ENCODE data around the gene DGKD.
"Not testable (repeated sequence)": the region's sequence is repeated elsewhere in the genome, so short reads cannot be mapped to it uniquely, and the experiment has no call there.

DGKD gene

DNA sequence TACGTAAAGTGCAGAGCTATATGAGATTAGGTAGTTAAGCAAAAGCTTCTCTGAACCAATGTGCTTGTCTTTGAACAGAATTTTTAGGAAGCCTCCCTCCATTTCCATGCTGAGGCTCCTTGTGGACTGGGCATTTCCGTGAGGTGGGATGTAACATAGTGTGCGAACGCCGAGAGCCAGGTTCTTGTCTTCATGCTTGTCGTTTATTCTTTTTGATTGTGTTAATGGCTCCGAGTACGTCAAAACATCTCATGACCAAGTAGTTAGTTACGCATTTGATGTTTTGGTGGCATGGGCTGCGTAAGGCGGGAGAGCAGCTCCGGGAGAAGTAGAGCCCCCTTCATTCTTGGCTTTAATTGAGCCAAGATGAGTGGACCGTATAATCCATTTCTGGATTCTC lies 32.9 kb downstream of the DGKD start:
- no peak for DNase-seq

DNA sequence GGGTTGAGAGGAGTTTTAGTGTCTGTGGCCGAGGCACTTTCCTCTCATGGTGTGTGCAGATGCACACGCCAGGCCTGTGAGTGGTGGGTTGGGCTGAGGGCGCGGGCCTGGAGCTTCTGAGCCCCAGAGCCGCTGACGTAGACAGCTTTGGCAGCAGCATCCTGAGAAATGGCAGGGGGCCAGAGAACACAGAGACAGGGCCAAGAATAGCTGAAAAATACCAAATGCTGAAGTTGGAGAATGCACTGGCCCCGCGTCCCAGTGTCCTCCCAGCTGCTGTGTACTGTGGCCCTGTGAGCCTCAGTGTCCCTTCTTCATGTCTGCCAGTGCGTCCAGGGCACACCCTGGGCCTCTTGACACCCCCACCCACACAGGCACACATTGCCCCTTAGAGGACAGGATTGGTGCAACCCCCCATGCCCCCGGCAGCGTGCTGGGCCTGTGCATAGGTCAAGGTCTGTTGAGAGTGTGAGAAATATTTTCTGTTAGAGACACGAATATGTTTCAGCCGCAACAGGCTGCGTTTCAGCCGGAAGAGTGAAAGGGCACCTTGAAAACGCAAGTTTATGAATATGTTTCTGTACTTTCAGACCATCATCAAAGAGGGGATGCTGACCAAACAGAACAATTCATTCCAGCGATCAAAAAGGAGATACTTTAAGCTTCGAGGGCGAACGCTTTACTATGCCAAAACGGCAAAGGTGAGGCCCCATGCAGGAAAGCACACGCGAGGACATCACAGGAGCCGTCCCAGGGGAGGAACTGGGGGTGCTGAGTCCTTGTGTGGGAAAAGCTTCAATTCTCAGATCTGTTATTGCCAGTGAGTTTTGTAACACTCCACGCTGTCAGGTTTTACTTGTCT lies 33.6 kb downstream of the DGKD start:
- no peak for DNase-seq

DNA sequence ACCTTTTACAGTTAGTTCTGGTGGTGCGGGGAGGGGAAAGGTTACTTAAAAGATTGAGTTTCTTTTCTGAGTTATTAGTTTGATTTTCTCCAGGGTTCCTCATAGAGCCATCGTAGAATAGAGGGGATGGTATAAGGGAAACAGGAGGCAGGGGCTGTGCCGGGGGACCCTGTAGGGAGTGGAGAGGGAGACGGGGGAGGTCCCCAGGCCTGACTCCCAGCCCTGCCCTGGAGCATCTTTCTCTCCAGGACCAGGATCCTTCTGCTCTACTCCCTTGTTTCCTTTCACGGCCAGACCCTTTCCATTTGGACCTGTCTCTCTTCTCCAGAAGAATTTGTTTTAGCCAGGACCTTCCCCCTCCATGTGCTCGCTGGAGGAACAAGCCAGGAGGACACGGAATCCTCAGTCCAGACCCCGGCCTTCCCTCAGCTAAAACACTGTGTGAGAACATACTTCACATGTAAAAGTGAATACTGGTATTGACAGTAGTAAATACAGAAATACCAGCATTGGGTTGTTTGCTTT lies 35.4 kb downstream of the DGKD start:
- no peak for DNase-seq

- no peak for DNase-seq
Observed at GRCh38 chr2:233395687-233396086, 41.4 kb downstream of the DGKD start.

DNA sequence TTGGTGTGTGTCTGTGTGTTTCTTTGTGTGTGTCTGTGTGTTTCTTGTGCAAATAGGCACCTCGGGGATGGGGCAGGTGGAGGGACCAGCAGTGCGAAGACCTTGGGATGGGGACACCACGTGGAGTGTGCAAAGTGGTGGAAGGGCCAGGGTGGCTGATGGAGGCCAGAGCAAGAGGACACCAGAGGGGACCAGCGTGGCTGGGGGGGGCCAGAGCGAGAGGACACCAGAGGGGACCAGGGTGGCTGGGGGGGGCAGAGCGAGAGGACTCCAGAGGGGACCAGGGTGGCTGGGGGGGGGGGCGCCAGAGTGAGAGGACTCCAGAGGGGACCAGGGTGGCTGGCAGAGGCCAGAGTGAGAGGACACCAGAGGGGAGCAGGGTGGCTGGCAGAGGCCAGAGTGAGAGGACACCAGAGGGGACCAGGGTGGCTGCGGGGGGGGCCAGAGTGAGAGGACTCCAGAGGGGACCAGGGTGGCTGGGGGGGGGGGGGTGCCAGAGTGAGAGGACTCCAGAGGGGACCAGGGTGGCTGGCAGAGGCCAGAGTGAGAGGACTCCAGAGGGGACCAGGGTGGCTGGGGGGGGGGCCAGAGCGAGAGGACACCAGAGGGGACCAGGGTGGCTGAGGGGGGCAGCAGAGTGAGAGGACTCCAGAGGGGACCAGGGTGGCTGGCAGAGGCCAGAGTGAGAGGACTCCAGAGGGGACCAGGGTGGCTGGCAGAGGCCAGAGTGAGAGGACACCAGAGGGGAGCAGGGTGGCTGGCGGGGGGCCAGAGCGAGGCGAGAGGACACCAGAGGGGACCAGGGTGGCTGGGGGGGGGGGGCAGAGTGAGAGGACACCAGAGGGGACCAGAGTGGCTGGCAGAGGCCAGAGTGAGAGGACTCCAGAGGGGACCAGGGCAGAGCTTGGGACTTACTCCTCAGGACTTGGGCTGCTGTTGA lies 42.7 kb downstream of the DGKD start:
- not testable (repeated sequence) for DNase-seq

DNA sequence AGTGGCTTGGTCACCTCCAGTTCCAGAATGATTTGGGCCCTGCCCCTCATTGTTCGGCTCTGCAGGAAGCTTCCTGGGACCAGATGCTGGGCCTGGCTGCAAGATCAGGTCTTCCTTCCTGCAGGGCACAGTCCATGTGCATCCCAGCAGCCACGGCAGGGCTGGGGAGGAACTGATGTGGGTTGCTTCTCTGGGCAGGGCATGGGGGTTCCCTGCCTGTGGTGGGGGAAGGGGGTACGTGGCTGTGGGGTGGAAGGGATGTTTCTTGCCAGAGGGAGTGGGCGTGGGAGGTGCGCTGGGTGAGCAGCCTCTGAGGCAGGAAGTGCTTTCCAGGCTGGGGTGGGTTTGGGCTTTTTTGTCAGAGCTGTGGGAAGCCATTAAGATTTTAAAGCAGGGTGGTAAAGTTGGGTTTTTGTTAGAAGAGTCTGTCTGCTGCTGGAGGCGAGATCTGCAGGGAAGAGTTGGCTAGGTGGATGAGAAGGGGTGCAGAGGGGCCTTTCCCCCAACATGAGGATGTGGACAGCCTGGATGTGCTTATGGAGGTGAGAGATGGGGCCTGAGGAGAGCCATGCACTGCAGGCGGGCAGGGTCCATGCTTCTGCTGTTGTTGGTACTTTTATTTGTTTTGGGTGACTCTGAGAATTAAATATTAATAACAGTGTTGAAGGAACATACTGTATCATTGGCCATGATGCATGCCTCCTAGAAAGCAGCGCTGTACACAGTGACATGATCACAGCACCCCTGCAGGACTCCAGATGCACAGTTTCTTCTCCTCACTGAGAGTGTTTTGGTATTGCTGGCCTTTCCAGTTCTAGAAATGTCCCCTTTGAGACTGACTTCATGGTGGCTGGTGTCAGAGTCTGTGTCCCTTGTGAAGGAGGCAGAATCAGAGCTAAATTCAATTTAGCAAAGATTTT lies 45.3 kb downstream of the DGKD start:
- no peak for DNase-seq

DNA sequence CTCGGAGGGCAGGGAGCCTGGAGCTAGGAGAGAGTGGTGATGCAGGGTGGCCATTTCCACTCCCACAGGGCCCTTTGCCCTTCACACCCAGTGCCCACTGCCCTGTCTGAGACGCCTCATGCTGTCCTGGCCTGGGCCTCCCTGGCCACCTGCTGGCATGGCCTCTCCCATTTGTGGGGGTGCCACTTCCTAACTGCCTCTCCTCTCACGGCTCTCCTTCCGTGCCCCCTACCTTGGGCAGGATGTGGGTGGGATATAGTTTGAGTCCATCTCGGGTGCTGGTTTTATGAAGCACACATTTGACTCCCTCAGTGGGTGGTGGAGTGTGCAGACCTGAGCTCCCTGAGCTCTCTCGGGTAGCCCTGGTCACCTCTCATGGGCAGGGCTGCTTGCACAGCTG lies 46.0 kb downstream of the DGKD start:
- DNase-seq: no peak

DNA sequence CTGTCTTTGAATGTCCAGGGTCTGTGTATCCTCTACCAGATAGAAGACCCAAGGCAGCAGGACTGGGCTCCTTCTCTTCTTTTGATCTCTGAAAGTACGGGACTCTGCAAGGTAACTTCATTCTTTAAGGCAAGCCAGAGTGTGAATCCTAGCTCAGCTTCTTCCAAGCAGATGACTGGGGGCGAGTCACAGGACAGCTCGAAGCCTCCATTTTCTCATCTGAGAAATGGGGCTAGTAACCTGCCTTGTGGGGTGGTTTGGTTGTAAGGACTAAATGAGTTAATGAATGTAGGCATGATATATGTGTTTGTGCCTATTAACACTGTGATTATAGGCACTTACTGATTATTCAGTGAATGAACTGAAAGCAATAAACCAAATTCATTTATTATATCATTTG lies 46.7 kb downstream of the DGKD start:
- DNase-seq: no peak

DNA sequence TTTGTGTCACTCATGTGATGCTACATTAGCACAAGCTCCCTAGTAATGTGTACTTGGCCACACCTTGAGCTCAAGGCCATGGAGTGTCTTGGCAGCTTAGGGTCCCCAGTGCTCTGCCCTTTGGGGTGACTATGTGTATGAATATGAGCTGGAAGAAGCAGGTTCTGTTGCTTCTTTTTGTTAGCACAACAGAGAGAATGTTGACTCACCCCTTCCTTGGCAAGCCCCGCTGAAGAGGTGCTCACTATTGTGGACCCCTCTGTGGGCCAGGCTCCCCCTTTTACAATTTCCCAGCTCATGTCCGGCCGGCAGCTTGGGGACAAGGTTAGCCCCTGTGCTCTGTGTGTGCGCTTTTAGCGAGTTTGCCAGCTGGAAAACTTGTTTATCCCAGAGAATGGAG lies 48.1 kb downstream of the DGKD start:
- no peak for DNase-seq

- DNase-seq: no peak
Observed at GRCh38 chr2:233402789-233403188, 48.5 kb downstream of the DGKD start.

DNA sequence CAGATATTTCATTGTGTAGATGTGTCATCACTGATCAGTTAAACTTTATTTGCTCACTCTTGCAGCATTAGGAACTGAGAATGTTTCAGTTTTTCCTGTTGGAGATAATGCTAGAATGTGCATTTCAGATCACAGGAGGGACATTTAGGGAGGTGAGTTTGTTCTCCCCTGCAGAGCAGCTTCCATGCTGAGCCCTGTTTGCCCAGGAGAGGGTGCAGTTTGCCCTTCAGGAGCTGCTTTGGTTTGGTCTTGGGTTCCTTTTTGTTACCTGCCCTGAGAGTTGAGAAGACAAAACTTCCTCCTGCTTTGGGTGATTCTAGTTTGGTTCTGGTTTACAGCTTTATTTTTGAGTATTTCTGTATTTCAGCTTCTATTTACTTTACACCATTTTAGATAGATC lies 49.9 kb downstream of the DGKD start:
- peak; percentile 27 for DNase-seq

GRCh38 chr2:233406865-233407264 lies 52.6 kb downstream of the DGKD start:
- no peak for DNase-seq

- DNase-seq: no peak
Observed at GRCh38 chr2:233407771-233408181, 53.5 kb downstream of the DGKD start.

DNA sequence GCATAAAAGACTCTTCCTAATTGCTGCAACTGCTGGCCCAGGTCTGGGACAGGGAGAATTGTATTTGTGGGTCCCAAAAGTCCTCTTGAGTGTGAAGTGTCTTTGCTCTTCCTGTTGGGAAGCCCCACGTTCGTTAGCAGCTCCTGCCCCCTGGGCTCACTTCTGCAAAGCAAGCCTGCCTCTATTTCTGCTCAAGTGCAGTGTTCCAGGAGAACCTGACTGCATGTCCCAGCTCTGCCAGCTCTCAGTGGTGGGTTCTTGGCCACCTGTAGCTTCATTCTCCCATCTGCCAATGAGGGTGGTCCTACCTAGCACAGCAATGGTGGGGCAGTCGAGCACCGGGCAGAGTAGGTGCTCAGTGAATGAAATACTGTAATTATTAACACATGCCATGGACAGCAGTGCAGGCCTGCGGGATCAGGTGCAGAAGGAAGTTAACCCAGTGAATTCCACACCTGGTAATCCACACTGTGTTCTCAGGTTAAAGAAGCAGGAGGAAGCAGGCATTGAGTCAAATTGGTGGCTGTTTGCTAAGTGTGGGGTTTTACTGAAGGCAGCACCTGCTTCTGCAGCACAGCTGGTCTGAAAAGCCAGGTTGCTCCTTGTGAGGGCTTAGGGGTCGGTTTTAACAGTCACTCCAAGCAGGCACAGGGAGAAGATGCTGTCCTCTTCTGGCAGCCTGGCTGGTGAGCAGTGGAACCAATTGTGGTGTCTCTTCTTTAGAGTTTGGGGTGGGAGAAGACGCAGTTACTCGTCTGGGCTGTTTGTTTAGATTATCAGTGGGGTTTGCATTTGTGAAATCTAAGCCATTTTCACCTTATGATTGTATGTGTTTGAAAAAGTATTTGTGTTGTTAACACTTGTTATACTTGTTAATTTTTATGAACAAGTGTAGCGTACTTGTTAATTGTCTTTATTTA lies 54.3 kb downstream of the DGKD start:
- no peak for DNase-seq

DNA sequence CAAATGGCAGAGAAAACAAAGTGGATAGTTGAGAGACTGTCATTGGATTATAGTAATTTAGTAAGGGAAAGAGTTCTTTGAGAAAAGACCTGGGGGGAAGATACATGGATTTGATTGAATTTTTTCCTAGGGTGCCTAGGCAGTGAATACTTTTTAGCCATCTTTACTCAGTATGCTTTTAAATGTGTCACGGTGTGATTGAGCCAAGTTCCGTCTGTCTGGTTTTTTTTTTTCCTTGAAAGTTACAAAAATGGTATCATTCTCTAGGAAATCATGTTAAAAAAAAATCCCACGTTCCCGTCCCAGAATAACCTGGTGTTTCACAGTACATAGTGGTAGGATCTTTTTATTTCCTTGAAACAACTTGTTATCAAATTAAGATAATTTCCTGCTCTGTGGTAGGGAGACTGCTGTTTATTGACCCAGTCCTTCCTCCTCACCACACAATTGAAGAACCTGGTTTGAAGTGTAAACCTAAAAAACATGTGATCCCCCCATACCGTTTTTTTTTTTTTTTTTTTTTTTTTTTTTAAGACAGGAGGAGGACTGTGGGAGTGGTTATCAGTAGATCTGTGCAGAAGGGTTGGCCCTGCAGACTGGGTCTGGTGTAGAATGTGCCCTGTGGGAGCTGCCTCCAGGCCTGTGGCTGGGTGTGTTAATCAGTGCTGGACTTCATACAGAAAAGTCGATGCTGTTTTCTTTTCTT lies 55.1 kb downstream of the DGKD start:
- DNase-seq: no peak

DNA sequence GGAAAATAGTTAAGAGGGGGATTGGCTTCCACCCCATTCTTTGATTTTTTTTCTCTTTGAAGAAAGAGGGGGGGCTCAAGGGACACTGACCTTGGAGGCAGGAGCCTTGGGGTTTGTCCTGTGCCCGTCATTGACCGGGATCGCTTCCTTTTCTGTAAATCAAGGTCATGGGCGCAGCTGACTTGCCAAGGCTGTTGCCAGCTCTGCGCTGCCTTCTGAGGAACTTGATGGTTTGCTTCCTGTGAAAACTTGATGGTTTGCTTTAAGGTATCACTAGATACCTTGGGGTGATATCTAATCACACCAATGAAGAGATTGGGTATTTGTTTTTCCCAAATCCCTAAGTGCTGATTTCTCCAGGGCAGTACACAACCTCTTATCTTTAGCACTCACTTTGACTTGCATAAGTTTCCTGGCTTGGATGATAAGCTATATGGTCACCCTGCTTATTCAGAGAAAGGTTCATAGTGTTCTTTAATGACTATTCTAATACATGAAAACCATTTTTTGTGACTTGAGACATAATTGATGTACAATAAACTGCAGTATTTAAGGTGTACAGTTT lies 56.0 kb downstream of the DGKD start:
- DNase-seq: no peak

DNA sequence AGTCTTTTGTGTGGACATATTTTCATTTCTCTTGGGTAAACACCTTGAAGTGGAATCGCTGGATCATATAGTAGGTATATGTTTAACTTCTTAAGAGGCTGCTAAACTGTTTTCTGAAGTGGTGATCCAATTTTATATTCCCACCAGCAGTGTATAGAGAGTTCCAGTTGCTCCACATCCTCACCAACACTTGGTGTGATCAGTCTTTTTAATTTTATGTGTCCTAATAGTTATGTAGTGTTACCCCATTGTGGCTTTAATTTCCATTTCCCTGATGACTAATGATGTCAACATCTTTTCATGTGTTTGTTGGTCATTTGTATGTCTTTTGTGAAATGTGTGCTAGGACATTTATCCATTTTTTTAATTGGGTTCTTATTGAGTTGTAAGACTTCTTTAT lies 56.9 kb downstream of the DGKD start:
- no peak for DNase-seq

DNA sequence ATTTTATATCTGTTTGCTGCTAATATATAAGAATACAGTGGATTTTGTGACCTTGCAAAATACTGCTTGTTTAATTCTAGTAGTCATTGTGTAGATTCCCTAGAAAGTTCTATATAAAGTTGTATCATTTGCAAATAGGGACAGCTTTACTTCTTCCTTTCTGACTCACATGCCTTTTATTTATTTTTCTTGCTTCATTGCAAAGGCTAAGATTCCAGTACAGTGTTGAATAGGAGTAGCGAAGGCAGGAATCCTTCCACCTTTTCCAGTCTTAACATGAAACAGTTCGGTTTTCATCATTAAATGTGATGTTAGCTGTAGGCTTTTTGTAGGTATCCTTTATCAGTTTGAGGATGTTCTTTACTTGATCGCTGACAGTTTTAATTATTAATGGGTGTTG lies 58.1 kb downstream of the DGKD start:
- DNase-seq: no peak

DNA sequence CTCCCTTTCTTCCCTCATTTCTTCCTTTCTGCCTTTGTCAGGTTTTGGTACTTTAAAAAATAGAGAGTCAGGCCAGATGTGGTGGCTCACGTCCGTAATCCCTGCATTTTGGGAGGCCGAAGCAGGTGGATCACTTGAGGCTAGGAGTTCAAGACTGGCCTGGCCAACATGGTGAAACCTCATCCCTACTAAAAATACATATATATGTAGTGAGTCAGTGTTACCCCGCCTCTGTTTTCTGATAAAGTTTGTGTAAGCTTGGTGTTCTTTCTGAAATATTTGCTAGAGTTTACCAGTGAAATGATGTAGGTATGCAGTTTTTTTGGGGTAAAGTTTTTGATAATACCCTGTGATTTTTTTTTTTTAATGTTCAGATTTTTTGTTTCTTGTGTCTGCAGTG lies 58.8 kb downstream of the DGKD start:
- no peak for DNase-seq

- peak; percentile 25 for DNase-seq
Observed at GRCh38 chr2:233413559-233414272, 59.4 kb downstream of the DGKD start.
